Stomach (tissue), 4 donors: Measurements from ENCODE around the gene IFNA5.

Experiments used
- CTCF ChIP-seq, 7 experiments: fragments of 450-650 bp in 4 of 7; fragments of 200-600 bp in 3 of 7; sonication (generic) in 3 of 7; IDR thresholded peaks; one replicate each; pipeline ENCODE4 v1.5.1; 2016 to 2019; ENCODE audit warnings: antibody characterized with exemption in 7 of 7, control low read depth in 2 of 7, mild to moderate bottlenecking in 1 of 7
- EP300 ChIP-seq: sonication (generic); formaldehyde crosslinking; IDR thresholded peaks from one replicate; pipeline ENCODE4 v1.6.1; 2017; ENCODE audit warnings: antibody characterized with exemption

DNA sequence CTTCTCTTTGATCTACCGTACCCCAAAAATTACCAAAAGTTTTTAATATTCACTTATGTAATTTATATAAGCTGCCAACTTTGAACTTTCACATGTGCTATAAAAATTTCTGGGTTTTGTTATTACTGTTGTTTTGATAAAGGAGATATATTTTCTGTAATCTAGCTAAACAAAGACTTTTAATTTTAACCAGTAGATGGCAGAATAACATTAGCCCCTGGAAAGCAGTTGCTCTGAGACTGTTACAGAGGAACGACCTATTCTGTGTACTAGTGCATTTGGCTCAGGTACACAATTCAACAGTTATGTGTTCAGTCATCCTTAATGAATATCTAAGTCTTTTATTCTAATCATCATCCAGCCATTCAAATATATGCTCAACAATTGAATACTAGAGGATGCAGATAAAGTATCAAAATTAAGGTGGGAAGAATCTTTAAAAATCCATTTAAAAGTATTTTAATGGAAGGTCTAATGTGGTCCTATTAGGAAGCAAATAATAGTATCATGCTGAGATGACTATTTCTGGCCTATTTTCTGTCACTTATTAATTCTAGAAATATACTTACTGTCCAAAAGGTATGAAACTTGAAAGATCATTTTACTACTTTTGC is 21.5 kb upstream of the IFNA5 start:
- TF ChIP-seq CTCF (IDR thresholded peaks at IDR 0.05) (peak in 4 of 7 experiments; percentile 31 to 52 (median 50)), EP300 (no peak)
